Panc1 (cell line): ENCODE results near the gene GPATCH8. TPM values are rescaled to one million over a fixed set of nuclear protein-coding genes. Genes with fewer than 3 reads are reported as not detected.

Experiments used
- ATAC-seq: fragments of 200-7000 bp; cut with Tn5 transposase; 2 replicates; pipeline ENCODE4 v1.9.1; 2020; ENCODE audit warnings: mild to moderate bottlenecking, moderate library complexity
- BruUV-seq: library from RNA; stranded (reverse); fragments of 400-500 nt; replicated peaks from 2 replicates; lab custom pipeline; 2021; lab: Mats Ljungman, UMichigan
- CTCF ChIA-PET: fragments of 300-600 bp; sonication (Branson Sonifier 250); formaldehyde crosslinking; loops from one replicate; lab custom pipeline; 2022; ENCODE audit warnings: antibody characterized with exemption; lab: Charles Lee
- POLR2A ChIA-PET: fragments of 300-600 bp; sonication (Branson Sonifier 250); formaldehyde crosslinking; loops from one replicate; lab custom pipeline; 2022; ENCODE audit warnings: antibody characterized with exemption; lab: Charles Lee
- DNase-seq: peaks from one replicate; pipeline ENCODE4 v3.0.0-alpha.2; 2010; ENCODE audit warnings: low read depth, low spot score
- H3K27ac ChIP-seq: 2 replicates; pipeline ENCODE4 v1.5.1; 2011; ENCODE audit warnings: mild to moderate bottlenecking, low read length, inconsistent platforms
- H3K27me3 ChIP-seq: fragments of 200-500 bp; sonication (Bioruptor generic); 2 replicates; pipeline ENCODE4 v1.6.0; 2014; ENCODE audit warnings: low read length, inconsistent platforms; ENCODE audit not compliant: control insufficient read depth, insufficient read depth
- H3K36me3 ChIP-seq: fragments of 200-500 bp; sonication (Bioruptor generic); 2 replicates; pipeline ENCODE4 v1.5.1; 2014; ENCODE audit warnings: inconsistent platforms, mild to moderate bottlenecking, low read length, moderate library complexity; ENCODE audit not compliant: control insufficient read depth, insufficient read depth
- H3K4me1 ChIP-seq: 2 replicates; pipeline ENCODE4 v1.5.1; 2011; ENCODE audit warnings: inconsistent platforms, mild to moderate bottlenecking, low read length, moderate library complexity; ENCODE audit not compliant: control insufficient read depth, insufficient read depth
- H3K4me3 ChIP-seq, 2 experiments: 2 replicates each; pipeline ENCODE4 v1.5.1; 2011 to 2012; ENCODE audit warnings: low read depth in 2 of 2, low read length in 2 of 2, mild to moderate bottlenecking in 2 of 2, inconsistent platforms in 1 of 2, moderate library complexity in 1 of 2
- H3K9me3 ChIP-seq: fragments of 200-500 bp; sonication (Bioruptor generic); 2 replicates; pipeline ENCODE4 v1.5.1; 2014; ENCODE audit warnings: low read depth, mild to moderate bottlenecking, inconsistent platforms, low read length, moderate library complexity; ENCODE audit not compliant: control insufficient read depth, insufficient read depth
- POLR2AphosphoS5 ChIP-seq: IDR thresholded peaks from 2 replicates; pipeline ENCODE4 v1.6.1; 2012; ENCODE audit warnings: mild to moderate bottlenecking, low read depth, low read length, moderate library complexity
- SIN3A ChIP-seq: IDR thresholded peaks from 2 replicates; pipeline ENCODE4 v1.6.1; 2012; ENCODE audit warnings: low read depth, mild to moderate bottlenecking, low read length, moderate library complexity, borderline replicate concordance; ENCODE audit not compliant: insufficient read depth
- TCF7L2 ChIP-seq: IDR thresholded peaks from 2 replicates; pipeline ENCODE4 v1.6.1; 2011; ENCODE audit warnings: mild to moderate bottlenecking, low read depth, low read length, inconsistent platforms
- in situ Hi-C: cut with HindIII; loops from 2 replicates; pipeline ENCODE4 v1.10.0; 2016; ENCODE audit warnings: low sequenced_read_pairs, low pct_unique_long_range_greater_than_20kb
- intact Hi-C: fragments of 100-400 bp; cut with micrococcal nuclease; formaldehyde crosslinking; loops from one replicate; pipeline ENCODE4 v1.10.0; 2022; ENCODE audit not compliant: unreplicated experiment
- total RNA-seq: library from RNA; stranded (reverse); gene quantifications from one replicate; pipeline ENCODE4 v1.2.1, GENCODE V29; 2021; ENCODE audit not compliant: unreplicated experiment
- TF ChIP-seq, protein P1 (sequence below), 2 experiments: IDR thresholded peaks; 2 replicates each; pipeline ENCODE4 v1.6.1; 2011 to 2012; ENCODE audit warnings: low read depth in 2 of 2, control low read depth in 1 of 2, low read length in 1 of 2, mild to moderate bottlenecking in 1 of 2, moderate library complexity in 1 of 2; ENCODE audit not compliant: insufficient read depth in 1 of 2
- TF ChIP-seq, protein P2 (sequence below): fragments of 450-650 bp; IDR thresholded peaks from 2 replicates; pipeline ENCODE4 v1.5.1; 2017; ENCODE audit warnings: mild to moderate bottlenecking

Gene GPATCH8
- total RNA-seq, 1 experiment from 2014 or later = 30.8 TPM

DNA sequence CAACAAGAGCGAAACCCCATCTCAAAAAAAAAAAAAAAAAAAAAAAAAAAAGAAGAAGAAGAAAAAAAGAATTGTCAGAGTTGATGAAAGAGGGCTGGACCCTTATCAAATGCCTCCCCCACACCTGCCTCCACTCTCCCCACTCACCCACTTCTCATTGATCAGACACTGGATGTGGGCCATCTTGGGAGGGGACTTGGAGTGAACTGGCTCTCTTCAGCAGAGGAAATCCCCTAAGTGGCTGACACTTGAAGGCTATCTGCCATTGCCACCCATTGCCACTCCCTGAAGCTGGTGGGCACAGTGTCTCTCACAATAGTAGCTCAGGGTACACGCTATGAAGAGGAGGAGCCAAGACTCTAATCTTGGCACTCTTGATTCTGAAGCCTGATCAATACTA lies 115.4 kb downstream of the GPATCH8 start:
- no peak overlapping the region for H3K4me3 ChIP-seq
- no peaks in the 10 kb centered on the region for H3K36me3 ChIP-seq
- TF ChIP-seq, protein P1, sequence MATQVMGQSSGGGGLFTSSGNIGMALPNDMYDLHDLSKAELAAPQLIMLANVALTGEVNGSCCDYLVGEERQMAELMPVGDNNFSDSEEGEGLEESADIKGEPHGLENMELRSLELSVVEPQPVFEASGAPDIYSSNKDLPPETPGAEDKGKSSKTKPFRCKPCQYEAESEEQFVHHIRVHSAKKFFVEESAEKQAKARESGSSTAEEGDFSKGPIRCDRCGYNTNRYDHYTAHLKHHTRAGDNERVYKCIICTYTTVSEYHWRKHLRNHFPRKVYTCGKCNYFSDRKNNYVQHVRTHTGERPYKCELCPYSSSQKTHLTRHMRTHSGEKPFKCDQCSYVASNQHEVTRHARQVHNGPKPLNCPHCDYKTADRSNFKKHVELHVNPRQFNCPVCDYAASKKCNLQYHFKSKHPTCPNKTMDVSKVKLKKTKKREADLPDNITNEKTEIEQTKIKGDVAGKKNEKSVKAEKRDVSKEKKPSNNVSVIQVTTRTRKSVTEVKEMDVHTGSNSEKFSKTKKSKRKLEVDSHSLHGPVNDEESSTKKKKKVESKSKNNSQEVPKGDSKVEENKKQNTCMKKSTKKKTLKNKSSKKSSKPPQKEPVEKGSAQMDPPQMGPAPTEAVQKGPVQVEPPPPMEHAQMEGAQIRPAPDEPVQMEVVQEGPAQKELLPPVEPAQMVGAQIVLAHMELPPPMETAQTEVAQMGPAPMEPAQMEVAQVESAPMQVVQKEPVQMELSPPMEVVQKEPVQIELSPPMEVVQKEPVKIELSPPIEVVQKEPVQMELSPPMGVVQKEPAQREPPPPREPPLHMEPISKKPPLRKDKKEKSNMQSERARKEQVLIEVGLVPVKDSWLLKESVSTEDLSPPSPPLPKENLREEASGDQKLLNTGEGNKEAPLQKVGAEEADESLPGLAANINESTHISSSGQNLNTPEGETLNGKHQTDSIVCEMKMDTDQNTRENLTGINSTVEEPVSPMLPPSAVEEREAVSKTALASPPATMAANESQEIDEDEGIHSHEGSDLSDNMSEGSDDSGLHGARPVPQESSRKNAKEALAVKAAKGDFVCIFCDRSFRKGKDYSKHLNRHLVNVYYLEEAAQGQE (IDR thresholded peaks at IDR 0.05; ENCODE audit: insufficient read depth in 1 of 2, low read depth in 2 of 2, low read length in 1 of 2) = no peak
- TF ChIP-seq POLR2AphosphoS5 (no peak), SIN3A (no peak), TCF7L2 (no peak)
- TF ChIP-seq, protein P2, sequence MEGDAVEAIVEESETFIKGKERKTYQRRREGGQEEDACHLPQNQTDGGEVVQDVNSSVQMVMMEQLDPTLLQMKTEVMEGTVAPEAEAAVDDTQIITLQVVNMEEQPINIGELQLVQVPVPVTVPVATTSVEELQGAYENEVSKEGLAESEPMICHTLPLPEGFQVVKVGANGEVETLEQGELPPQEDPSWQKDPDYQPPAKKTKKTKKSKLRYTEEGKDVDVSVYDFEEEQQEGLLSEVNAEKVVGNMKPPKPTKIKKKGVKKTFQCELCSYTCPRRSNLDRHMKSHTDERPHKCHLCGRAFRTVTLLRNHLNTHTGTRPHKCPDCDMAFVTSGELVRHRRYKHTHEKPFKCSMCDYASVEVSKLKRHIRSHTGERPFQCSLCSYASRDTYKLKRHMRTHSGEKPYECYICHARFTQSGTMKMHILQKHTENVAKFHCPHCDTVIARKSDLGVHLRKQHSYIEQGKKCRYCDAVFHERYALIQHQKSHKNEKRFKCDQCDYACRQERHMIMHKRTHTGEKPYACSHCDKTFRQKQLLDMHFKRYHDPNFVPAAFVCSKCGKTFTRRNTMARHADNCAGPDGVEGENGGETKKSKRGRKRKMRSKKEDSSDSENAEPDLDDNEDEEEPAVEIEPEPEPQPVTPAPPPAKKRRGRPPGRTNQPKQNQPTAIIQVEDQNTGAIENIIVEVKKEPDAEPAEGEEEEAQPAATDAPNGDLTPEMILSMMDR = no peak
- ChIA-PET CTCF (interaction anchor here (0.7 kb wide), 1 partner anchor 90 kb away, joined by 5 read pairs; no protein-coding TSS in a partner anchor), POLR2A (no interaction called here)
- H3K9me3 ChIP-seq = no peaks in the 10 kb centered on the region
- ATAC-seq (no peak), DNase-seq (no peak)
- in situ Hi-C loops (no loop called here), intact Hi-C loops (no loop called here)
- BruUV-seq = no TSS peak
- H3K27ac ChIP-seq = no peak overlapping the region
- H3K27me3 ChIP-seq = no peaks in the 10 kb centered on the region
- peaks cover 2% of the 10 kb centered on the region; the same call in 1 of the 2 replicates for H3K4me1 ChIP-seq

DNA sequence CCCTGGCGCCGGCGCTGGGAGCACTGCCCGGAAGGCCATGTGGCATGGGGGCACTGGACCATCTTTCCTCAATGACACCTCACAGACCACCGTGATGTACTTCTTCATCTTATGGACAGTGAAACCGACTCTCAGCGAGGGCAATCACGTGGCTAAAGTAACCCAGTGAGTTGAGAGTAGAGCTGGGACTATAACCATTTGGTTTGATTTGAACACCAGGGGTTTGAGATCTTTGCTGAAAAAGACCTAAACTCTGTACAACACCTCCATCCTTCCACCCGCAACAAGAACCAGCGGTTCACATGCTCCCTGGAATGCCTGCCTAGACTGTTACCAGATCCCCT lies 117.1 kb downstream of the GPATCH8 start:
- intact Hi-C loops (no loop called here), in situ Hi-C loops (no loop called here)
- ChIA-PET CTCF (no interaction called here), POLR2A (no interaction called here)
- ATAC-seq (no peak), DNase-seq (no peak)
- Histone ChIP-seq H3K27me3 (no peaks in the 10 kb centered on the region), H3K4me1 (peaks cover 2% of the 10 kb centered on the region; the same call in 1 of the 2 replicates), H3K9me3 (no peaks in the 10 kb centered on the region), H3K4me3 (no peak overlapping the region; a peak in 1 of 4 replicates), H3K27ac (no peak overlapping the region), H3K36me3 (no peaks in the 10 kb centered on the region)
- TF ChIP-seq TCF7L2 = no peak
- TF ChIP-seq, protein P1 (IDR thresholded peaks at IDR 0.05; ENCODE audit: insufficient read depth in 1 of 2, low read depth in 2 of 2, low read length in 1 of 2) = no peak
- BruUV-seq = no TSS peak
